ENCODE measurements around the gene XRCC4.
"Not testable (repeated sequence)": the region's sequence is repeated elsewhere in the genome, so short reads cannot be mapped to it uniquely, and the experiment has no call there.

XRCC4 gene

DNA sequence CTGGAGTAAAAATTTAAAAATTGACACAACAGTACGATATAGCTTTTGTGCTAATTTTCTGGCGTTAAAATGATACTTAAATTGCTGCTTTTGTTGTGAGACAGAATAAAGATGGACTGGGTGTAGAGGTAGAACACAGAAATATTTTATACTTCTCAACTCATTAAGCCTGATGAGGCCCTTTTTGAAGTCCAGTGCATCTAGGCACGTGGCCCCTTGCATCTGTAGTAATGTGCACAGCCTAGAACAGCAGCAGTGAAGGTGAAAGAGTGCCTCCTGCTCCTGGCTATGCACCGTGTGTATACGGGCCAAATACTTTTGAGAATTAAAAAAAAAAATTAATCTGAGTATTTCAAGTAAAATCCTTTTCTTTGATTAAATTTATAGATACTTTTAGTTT, 115.6 kb downstream of the XRCC4 start:
- DNase-seq, result no peak

DNA sequence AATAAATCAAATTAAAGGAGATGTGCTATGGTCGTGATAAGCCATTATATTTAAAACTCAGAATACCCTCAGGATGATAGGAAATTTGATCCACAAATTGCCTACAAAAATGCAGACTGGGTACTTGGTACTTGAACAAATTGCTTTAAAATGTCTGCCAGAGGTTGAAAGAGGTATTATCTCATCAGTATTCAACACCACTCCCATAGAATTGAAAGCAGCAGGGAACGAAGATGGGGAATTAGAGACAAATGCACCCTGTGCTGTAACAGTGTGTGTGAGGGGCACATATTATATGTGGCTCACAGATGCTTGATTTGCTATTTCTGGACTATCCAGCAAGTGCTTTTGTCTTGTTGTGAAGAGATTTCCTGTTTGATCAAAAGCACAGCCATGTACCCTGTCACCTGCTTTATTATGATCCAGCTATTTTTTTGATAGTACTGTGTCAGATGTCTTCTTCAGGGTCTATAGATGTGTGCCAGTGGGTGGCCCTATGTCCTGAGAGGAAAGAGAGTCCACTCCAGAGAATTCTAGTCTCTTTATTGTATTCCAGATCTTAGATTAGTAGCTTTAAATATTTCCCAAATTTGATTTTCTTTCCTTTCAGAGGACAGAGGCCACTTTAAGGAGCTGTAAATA, 120.1 kb downstream of the XRCC4 start:
- DNase-seq, result no peak

GRCh38 chr5:83199126-83199525, 121.8 kb downstream of the XRCC4 start:
- DNase-seq, result no peak

DNA sequence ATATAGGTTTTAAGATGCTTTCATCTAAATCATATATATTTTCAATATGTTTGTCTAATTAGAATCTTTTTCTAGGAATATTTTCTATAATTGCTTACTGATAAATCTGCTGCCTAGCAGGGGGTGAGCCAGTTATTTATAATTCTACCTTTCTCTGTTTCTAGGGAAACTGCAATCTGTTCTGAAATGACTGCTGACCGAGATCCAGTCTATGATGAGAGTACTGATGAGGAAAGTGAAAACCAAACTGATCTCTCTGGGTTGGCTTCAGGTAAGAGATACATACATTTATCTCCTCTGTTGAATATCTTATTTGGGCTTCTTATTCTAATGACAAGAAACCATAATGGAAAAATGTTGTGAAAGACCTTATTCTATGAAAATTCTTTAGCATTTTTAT, 127.3 kb downstream of the XRCC4 start:
- no peak for DNase-seq

GRCh38 chr5:83209963-83210362, 132.6 kb downstream of the XRCC4 start:
- DNase-seq, result no peak

- no peak for DNase-seq
These were observed 141.7 kb downstream of the XRCC4 start for GRCh38 chr5:83219077-83219476.

- DNase-seq, result no peak
These were observed 142.1 kb downstream of the XRCC4 start for GRCh38 chr5:83219495-83219894.

DNA sequence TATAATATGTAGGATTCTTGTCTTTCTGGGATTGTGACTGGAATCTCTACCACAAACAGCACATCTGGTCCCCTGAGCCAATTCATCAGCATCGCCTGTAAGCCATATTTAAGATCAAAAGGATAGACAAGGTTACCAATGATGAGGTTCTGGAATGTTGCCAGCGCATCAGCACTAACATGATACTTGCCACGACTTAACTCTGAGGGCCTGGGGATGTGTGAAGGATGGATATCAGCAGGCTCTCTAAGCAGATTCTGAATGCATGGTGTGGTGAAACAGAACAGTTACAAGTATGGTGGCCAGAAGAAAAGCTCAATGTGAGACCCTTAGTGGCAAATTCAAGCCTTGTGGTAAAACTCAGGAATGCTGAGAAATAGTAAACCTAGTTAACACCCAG, 143.0 kb downstream of the XRCC4 start:
- DNase-seq, result no peak

GRCh38 chr5:83222906-83223305, 145.6 kb downstream of the XRCC4 start:
- DNase-seq, result no peak

DNA sequence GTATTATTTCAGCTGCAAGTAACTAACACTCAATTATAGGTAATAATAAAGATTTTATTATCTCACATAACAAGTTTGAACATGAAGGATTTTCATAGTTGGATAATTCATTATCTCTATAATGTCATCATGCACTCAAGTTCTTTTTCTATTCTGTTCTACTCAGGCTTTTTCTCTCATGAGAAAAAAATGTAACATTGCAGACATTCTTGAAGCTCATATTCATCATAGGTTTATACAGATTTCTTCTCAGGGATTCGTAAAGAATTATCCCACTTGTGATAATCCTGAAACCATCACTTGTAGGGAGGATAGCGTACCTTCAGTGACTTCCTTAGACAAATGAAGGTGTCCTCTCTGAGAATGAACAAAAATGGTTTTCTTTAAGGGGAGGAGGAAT, 150.3 kb downstream of the XRCC4 start:
- DNase-seq, result no peak

GRCh38 chr5:83230511-83230910, 153.2 kb downstream of the XRCC4 start:
- no peak for DNase-seq

DNA sequence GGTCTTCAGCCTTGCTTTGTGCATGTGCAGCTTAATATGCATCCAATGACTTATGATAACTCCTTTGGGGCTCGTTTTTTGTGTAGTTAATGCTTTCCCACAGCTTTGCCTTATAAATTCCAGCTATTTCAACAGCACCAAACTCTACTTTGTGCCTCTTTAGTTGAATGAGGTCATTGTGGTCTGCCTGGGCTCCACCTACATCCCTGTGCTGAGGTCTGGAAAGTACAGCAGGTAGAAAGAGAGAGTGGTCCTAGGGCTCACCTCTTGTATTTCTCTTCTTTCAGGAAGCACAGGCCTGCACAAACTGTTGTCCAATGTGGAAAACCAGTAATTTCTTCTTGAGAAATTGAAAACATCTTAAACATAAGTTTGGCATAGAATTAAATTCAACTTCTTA, 167.2 kb downstream of the XRCC4 start:
- no peak for DNase-seq

- no peak for DNase-seq
These were observed 167.7 kb downstream of the XRCC4 start for GRCh38 chr5:83245037-83245436.

DNA sequence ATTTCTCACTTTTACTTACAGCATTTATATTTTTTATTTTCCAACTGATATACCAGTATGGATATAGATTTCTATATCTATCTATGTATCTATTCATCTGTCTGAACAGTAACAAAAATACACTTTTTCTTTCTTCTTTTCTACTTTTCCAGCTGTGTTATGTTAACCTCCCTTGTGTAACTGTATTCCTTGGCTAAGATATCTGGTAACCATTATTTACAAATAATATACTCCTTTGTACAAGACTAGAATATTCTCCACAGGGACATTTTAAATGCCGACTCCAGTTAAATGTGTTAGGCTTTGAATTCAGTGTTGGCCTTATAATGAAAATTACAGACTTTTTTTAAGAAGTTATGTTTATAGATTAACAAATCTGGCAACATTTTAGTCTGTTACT, 168.7 kb downstream of the XRCC4 start:
- no peak for DNase-seq

DNA sequence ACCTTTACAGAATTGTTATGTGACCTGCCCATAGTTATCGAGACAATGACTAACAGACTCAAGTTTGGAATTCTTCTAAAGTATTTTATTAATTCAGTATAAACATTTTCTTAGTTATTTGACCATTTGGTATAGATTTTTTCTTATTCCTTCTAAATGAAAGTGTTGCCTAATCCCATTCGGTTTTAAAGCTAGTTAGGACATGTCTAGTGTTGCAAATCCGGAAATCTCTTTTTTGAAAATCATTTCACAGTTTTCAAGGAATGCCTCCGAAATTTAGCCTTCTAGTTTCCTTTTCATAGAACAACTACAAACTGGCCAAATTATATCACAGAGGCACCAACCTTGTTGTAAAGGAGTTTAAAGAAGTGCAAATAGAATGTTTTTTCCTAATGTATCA, 171.8 kb downstream of the XRCC4 start:
- no peak for DNase-seq

DNA sequence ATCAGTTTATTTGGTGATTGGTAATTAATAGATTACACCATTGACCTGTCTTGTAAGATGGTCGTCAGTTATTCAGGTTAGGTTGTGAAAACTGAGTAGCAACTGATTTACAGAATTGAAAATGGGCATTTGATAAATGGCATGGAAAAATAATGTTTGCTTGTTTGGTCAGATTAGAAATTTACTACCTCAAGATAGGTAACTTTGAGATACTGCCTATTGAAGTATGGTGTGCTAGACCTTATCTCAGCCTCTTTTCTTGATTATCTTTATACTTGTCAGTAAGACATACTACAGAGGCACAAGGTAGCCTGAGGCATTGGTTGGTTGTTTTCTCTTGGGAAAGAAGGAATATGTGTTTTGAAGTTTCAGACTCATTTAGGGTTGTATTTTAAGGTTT, 174.5 kb downstream of the XRCC4 start:
- DNase-seq, result no peak

GRCh38 chr5:83253720-83254119, 176.4 kb downstream of the XRCC4 start:
- DNase-seq, result no peak

- no peak for DNase-seq
These were observed 177.9 kb downstream of the XRCC4 start for GRCh38 chr5:83255268-83255667.

DNA sequence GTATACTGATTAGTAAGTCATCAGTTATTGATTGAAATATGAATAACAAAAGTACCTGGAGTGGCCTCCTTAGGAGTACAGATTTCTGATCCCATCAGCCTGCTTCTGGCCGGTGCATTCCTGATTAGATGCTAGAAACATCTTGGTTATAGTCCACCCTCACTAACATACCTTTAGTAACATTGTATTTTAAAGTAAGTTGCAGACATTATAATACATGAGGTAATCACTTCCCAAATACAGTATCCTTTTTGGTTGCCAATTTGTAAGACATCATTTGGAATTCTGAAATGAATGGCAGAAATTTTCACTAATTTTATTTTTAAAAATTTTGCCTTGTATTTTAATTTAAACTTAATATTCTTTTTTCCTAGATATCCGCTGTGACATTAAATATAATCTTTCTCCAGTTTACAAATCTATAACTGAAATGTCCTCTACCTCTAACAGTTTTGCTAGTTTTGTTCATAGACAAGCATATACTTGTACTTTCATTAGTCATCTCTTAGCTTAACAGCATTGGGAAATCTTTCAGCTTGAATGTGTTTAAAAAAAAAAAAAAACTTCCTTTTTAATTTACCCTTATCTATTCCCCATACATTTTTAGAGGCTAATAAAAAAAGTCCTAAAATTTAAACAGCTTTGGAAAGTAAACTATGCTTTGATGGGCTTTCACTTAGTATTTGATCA, 178.9 kb downstream of the XRCC4 start:
- no peak for DNase-seq

DNA sequence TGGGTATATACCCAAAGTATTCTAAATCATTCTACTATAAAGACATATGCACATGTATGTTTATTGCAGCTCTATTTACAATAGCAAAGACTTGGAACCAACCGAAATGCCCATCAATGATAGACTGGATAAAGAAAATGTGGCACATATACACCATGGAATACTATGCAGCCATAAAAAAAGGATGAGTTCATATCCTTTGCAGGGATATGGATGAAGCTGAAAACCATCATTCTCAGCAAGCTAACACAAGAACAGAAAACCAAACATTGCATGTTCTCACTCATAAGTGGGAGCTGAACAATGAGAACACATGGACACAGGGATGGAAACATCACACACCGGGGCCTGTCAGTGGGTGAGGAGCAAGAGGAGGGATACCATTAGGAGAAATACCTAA, 180.3 kb downstream of the XRCC4 start:
- DNase-seq, result not testable (repeated sequence)

DNA sequence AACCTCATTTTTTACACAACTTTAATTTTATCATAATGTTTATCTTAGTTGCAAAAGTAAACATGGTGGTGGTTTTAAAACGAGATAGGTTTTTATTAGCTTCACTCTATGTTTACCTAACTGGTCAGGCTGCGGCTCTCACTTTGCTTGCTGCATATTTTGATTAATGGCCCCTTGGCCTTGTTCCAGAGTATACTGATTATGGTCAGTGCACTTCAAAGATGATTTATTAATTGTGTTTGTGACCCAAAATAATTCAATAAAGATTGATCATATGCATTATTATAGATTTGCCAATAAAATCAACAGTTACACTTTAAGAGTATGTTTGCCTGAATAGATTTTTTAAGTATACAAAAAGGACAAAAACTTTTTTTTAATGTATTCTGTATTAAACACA, 188.0 kb downstream of the XRCC4 start:
- no peak for DNase-seq

DNA sequence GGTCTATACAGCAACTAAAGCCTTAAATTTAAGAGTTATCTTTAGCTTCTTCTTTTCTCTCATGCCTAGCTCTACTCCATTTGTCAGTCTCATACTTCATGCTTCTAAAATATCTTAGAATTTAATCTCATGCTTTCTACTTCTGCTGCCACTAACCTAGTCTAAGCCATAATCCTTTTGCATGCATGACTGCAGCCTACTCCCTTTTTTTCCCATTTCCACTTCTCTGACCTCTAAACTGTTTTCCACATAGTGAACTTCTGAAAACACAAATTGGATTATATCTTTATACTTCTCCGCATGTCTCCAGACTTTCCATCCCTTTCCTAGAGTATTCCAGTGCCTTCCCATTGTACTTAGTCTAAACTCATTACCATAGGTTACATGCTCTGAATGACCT, 193.0 kb downstream of the XRCC4 start:
- DNase-seq, result no peak

GRCh38 chr5:83277154-83277553, 199.8 kb downstream of the XRCC4 start:
- DNase-seq, result no peak

DNA sequence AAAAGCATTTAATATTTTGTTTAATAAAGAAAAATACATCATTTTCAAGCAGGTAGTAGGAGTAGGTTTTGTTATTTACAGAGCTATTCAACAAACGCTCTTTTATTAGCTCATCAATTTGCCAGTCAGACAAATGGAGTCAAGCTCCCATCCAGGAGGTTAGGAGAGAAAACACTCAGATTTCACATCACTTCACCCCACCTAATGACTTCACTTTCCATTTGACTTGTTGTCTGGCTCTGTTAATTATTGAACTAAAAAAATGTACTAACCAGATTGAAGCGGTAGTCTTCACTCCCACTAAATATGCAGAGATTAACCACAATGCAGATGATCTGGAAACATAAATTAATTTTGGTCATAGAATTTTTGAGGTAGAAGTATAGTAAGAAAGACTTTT, 200.6 kb downstream of the XRCC4 start:
- DNase-seq, result no peak

- DNase-seq, result no peak
These were observed 203.8 kb downstream of the XRCC4 start for GRCh38 chr5:83281176-83281575.

Measured in activated naive CD4-positive, alpha-beta T cell treated with anti-CD3 and anti-CD28 coated beads, Interleukin-2, amount 50 U/mL, for 16 hours (primary cell).